Neural cell (in vitro differentiated cells): ENCODE data around the gene KLHL4. TPM values are rescaled to one million over a fixed set of nuclear protein-coding genes. Genes with fewer than 3 reads are reported as not detected.

ENCODE experiments used
- H2AFZ ChIP-seq: fragments of 200-600, 300-800 bp; sonication (generic), shearing (Covaris generic); 2 replicates; pipeline ENCODE4 v1.6.0; 2014; ENCODE audit warnings: low read depth, mild to moderate bottlenecking, antibody characterized with exemption, low read length, moderate library complexity
- H3F3A ChIP-seq: fragments of 200-600 bp; shearing (Covaris generic); 2 replicates; pipeline ENCODE4 v1.6.1; 2016; ENCODE audit warnings: mild to moderate bottlenecking, moderate library complexity, mixed read lengths, antibody characterized with exemption, low read length; ENCODE audit not compliant: insufficient read depth, poor library complexity, severe bottlenecking
- H3K27ac ChIP-seq: fragments of 200-600, 300-800 bp; sonication (generic), shearing (Covaris generic); 2 replicates; pipeline ENCODE4 v1.5.1; 2014; ENCODE audit warnings: mild to moderate bottlenecking, low read length, moderate library complexity
- H3K27me3 ChIP-seq: fragments of 300-800, 200-600 bp; sonication (generic), shearing (Covaris generic); 2 replicates; pipeline ENCODE4 v1.6.0; 2014; ENCODE audit warnings: mild to moderate bottlenecking, low read depth, low read length, moderate library complexity; ENCODE audit not compliant: insufficient read depth
- H3K36me3 ChIP-seq: fragments of 300-800, 200-600 bp; sonication (generic), shearing (Covaris generic); 2 replicates; pipeline ENCODE4 v1.5.1; 2014; ENCODE audit warnings: mild to moderate bottlenecking, antibody characterized with exemption, low read length, moderate library complexity; ENCODE audit not compliant: insufficient read depth
- H3K4me2 ChIP-seq: fragments of 300-800, 200-600 bp; sonication (generic), shearing (Covaris generic); 2 replicates; pipeline ENCODE4 v1.6.0; 2014; ENCODE audit warnings: mild to moderate bottlenecking, low read length
- H3K4me3 ChIP-seq: fragments of 300-800, 200-600 bp; sonication (generic), shearing (Covaris generic); 2 replicates; pipeline ENCODE4 v1.5.1; 2014; ENCODE audit warnings: mild to moderate bottlenecking, low read length, moderate library complexity
- H3K79me2 ChIP-seq: fragments of 200-600 bp; shearing (Covaris generic); replicated peaks from 2 replicates; pipeline ENCODE4 v1.6.0; 2014; ENCODE audit warnings: mild to moderate bottlenecking, low read length, moderate library complexity; ENCODE audit not compliant: insufficient read depth
- H3K9ac ChIP-seq: fragments of 300-800, 200-600 bp; sonication (generic), shearing (Covaris generic); 2 replicates; pipeline ENCODE4 v1.6.1; 2016; ENCODE audit warnings: mild to moderate bottlenecking, low read length, mixed read lengths
- H3K9me2 ChIP-seq: fragments of 200-600 bp; shearing (Covaris generic); 2 replicates; pipeline ENCODE4 v1.6.1; 2016; ENCODE audit warnings: mild to moderate bottlenecking, low read length, mixed read lengths; ENCODE audit not compliant: insufficient read depth
- H3K9me3 ChIP-seq: fragments of 200-600, 300-800 bp; sonication (generic), shearing (Covaris generic); 2 replicates; pipeline ENCODE4 v1.6.1; 2016; ENCODE audit warnings: mild to moderate bottlenecking, mixed run types, low read length, moderate library complexity, mixed read lengths
- H4K20me1 ChIP-seq: fragments of 200-600 bp; shearing (Covaris generic); 2 replicates; pipeline ENCODE4 v1.6.1; 2016; ENCODE audit warnings: mild to moderate bottlenecking, mixed run types; ENCODE audit not compliant: insufficient read depth
- CTCF ChIP-seq: fragments of 450-650 bp; IDR thresholded peaks from 2 replicates; pipeline ENCODE4 v1.5.1; 2014; ENCODE audit warnings: antibody characterized with exemption, mild to moderate bottlenecking, moderate library complexity; ENCODE audit not compliant: poor library complexity, severe bottlenecking
- EP300 ChIP-seq: fragments of 450-650 bp; conservative IDR thresholded peaks from 2 replicates; pipeline ENCODE4 v1.6.1; 2014; ENCODE audit warnings: antibody characterized with exemption, mild to moderate bottlenecking, moderate library complexity; ENCODE audit not compliant: poor library complexity, severe bottlenecking
- EZH2 ChIP-seq: fragments of 200-600, 300-800 bp; shearing (Covaris generic), sonication (generic); IDR thresholded peaks from 2 replicates; pipeline ENCODE4 v1.6.1; 2014; ENCODE audit warnings: antibody characterized with exemption, low read length, borderline replicate concordance, mild to moderate bottlenecking; ENCODE audit not compliant: insufficient read depth, poor library complexity, severe bottlenecking
- MXI1 ChIP-seq: fragments of 450-650 bp; conservative IDR thresholded peaks from 2 replicates; pipeline ENCODE4 v1.6.1; 2014; ENCODE audit warnings: antibody characterized with exemption, mild to moderate bottlenecking; ENCODE audit not compliant: poor library complexity, severe bottlenecking
- POLR2AphosphoS5 ChIP-seq: IDR thresholded peaks from 2 replicates; pipeline ENCODE4 v1.6.1; 2012
- RAD21 ChIP-seq: fragments of 450-650 bp; conservative IDR thresholded peaks from 2 replicates; pipeline ENCODE4 v1.6.1; 2014; ENCODE audit warnings: antibody characterized with exemption, mild to moderate bottlenecking, moderate library complexity
- REST ChIP-seq: IDR thresholded peaks from 2 replicates; pipeline ENCODE4 v1.6.1; 2012; ENCODE audit warnings: borderline replicate concordance
- SMC3 ChIP-seq: fragments of 450-650 bp; conservative IDR thresholded peaks from 2 replicates; pipeline ENCODE4 v1.6.1; 2014; ENCODE audit warnings: antibody characterized with exemption, mild to moderate bottlenecking, moderate library complexity; ENCODE audit not compliant: poor library complexity
- TAF1 ChIP-seq: IDR thresholded peaks from 2 replicates; pipeline ENCODE4 v1.6.1; 2012; ENCODE audit warnings: low read depth
- polyA plus RNA-seq: library from polyadenylated mRNA; depleted of rRNA; stranded (reverse); fragments of >200 nt; gene quantifications from 2 replicates; pipeline ENCODE4 v1.2.3, GENCODE V29; 2014

Gene KLHL4
- polyA plus RNA-seq, 1 donor from 2014 or later = 2.8 TPM

GRCh38 chrX:87572901-87573300 lies 55.3 kb downstream of the KLHL4 start:
- H3K9me2 ChIP-seq = no peaks in the 10 kb centered on the region
- no peak overlapping the region for H3K9ac ChIP-seq
- H3K4me3 ChIP-seq = no peak overlapping the region
- H2AFZ ChIP-seq = no peak overlapping the region
- no peak overlapping the region for H3K27ac ChIP-seq
- H3K9me3 ChIP-seq = no peaks in the 10 kb centered on the region
- no peaks in the 10 kb centered on the region for H3K27me3 ChIP-seq
- no peak overlapping the region for H3K4me2 ChIP-seq
- H4K20me1 ChIP-seq = no peaks in the 10 kb centered on the region
- no peaks in the 10 kb centered on the region for H3K36me3 ChIP-seq
- TF ChIP-seq EZH2 (no peak), RAD21 (no peak), POLR2AphosphoS5 (no peak), TAF1 (no peak), MXI1 (no peak), REST (no peak), CTCF (no peak), EP300 (no peak), SMC3 (no peak)
- no peaks in the 10 kb centered on the region for H3K79me2 ChIP-seq
- no peaks in the 10 kb centered on the region for H3F3A ChIP-seq

- Histone ChIP-seq H3K9me2 (no peaks in the 10 kb centered on the region), H3K27me3 (no peaks in the 10 kb centered on the region), H3K9me3 (no peaks in the 10 kb centered on the region), H3K9ac (no peak overlapping the region), H2AFZ (no peak overlapping the region), H3K79me2 (no peaks in the 10 kb centered on the region), H3K4me2 (no peak overlapping the region), H3F3A (no peaks in the 10 kb centered on the region), H3K4me3 (no peak overlapping the region), H3K27ac (no peak overlapping the region), H4K20me1 (no peaks in the 10 kb centered on the region), H3K36me3 (no peaks in the 10 kb centered on the region)
- no peak for TF ChIP-seq TAF1
- no peak for TF ChIP-seq RAD21
- TF ChIP-seq MXI1 = no peak
- TF ChIP-seq CTCF = no peak
- TF ChIP-seq REST = no peak
- no peak for TF ChIP-seq SMC3
- TF ChIP-seq EP300 = no peak
- no peak for TF ChIP-seq POLR2AphosphoS5
- no peak for TF ChIP-seq EZH2
Observed at GRCh38 chrX:87578978-87579377, 61.4 kb downstream of the KLHL4 start.
